GM12878 (cell line): ENCODE data around the gene MIGA2. TPM values are rescaled to one million over a fixed set of nuclear protein-coding genes. Genes with fewer than 3 reads are reported as not detected.

Experiments
- ATAC-seq: fragments of 200-7000 bp; cut with Tn5 transposase; 3 replicates; pipeline ENCODE4 v1.9.1; 2020; ENCODE audit warnings: mild to moderate bottlenecking, moderate library complexity
- BruUV-seq: library from RNA; stranded (reverse); fragments of 400-500 nt; replicated peaks from 2 replicates; lab custom pipeline; 2021; lab: Mats Ljungman, UMichigan
- CTCF ChIA-PET: fragments of 300-600 bp; sonication (Branson Sonifier 250); formaldehyde crosslinking; extraction: SDS; loops from one replicate; lab custom pipeline; 2021; ENCODE audit warnings: inconsistent platforms; lab: Yijun Ruan, JAX
- POLR2A ChIA-PET: fragments of 350-600 bp; formaldehyde crosslinking; extraction: SDS; loops from one replicate; lab custom pipeline; 2021; ENCODE audit warnings: inconsistent platforms; lab: Charles Lee
- RAD21 ChIA-PET: fragments of 300-600 bp; sonication (Branson Sonifier 250); formaldehyde crosslinking; loops from one replicate; lab custom pipeline; 2023; ENCODE audit warnings: antibody characterized with exemption; ENCODE audit not compliant: unreplicated experiment; lab: Charles Lee
- SMC1A ChIA-PET: fragments of 300-600 bp; sonication (Branson Sonifier 250); formaldehyde crosslinking; loops from one replicate; lab custom pipeline; 2023; ENCODE audit not compliant: unreplicated experiment, uncharacterized antibody; lab: Charles Lee
- DNase-seq: peaks from one replicate; pipeline ENCODE4 v3.0.0-alpha.2; 2011; ENCODE audit warnings: low read depth, low spot score
- FAIRE-seq: peaks from 3 replicates; lab custom pipeline; 2011; peaks lifted over from hg19 to GRCh38; lab: Jason Lieb, UNC
- H2AFZ ChIP-seq: 2 replicates; pipeline ENCODE4 v1.6.0; 2011; ENCODE audit warnings: low read depth, low read length, control low read depth; ENCODE audit not compliant: control insufficient read depth
- H3K27ac ChIP-seq: 2 replicates; pipeline ENCODE4 v1.5.1; 2011; ENCODE audit warnings: control low read depth; ENCODE audit not compliant: control insufficient read depth, insufficient read depth
- H3K27me3 ChIP-seq, 2 experiments: replicated peaks in 1 of 2; 2 replicates each; pipeline versions ENCODE4 v1.6.0 to v1.6.1; 2011; ENCODE audit warnings: low read length in 1 of 2; ENCODE audit not compliant: control insufficient read depth in 2 of 2, insufficient read depth in 2 of 2
- H3K36me3 ChIP-seq, 2 experiments: 2 replicates each; pipeline ENCODE4 v1.5.1; 2011; ENCODE audit warnings: low read length in 1 of 2; ENCODE audit not compliant: control insufficient read depth in 2 of 2, insufficient read depth in 2 of 2
- H3K4me1 ChIP-seq: 2 replicates; pipeline ENCODE4 v1.6.1; 2011; ENCODE audit warnings: mild to moderate bottlenecking, low read length, moderate library complexity, mixed read lengths; ENCODE audit not compliant: control insufficient read depth, insufficient read depth
- H3K4me2 ChIP-seq: 2 replicates; pipeline ENCODE4 v1.6.0; 2011; ENCODE audit warnings: control low read depth; ENCODE audit not compliant: control insufficient read depth, insufficient read depth
- H3K4me3 ChIP-seq: fragments of 200-600 bp; sonication (generic); 2 replicates; pipeline ENCODE4 v1.5.1; 2016
- H3K79me2 ChIP-seq: 2 replicates; pipeline ENCODE4 v1.6.0; 2011; ENCODE audit warnings: low read length; ENCODE audit not compliant: control insufficient read depth, insufficient read depth
- H3K9ac ChIP-seq: 2 replicates; pipeline ENCODE4 v1.8.0; 2011; ENCODE audit warnings: low read length, control low read depth, mixed read lengths; ENCODE audit not compliant: control insufficient read depth, insufficient read depth
- H3K9me3 ChIP-seq: replicated peaks from 3 replicates; pipeline ENCODE4 v1.5.1; 2011; ENCODE audit warnings: mild to moderate bottlenecking, low read length; ENCODE audit not compliant: control insufficient read depth, insufficient read depth
- H4K20me1 ChIP-seq: 2 replicates; pipeline ENCODE4 v1.6.0; 2011; ENCODE audit not compliant: control insufficient read depth, insufficient read depth
- CHD1 ChIP-seq: IDR thresholded peaks from 2 replicates; pipeline ENCODE4 v1.6.1; 2012; ENCODE audit warnings: low read depth, low read length, improper control_type of control experiment
- DPF2 ChIP-seq: fragments of 450-650 bp; IDR thresholded peaks from 2 replicates; pipeline ENCODE4 v1.6.1; 2017; ENCODE audit warnings: mild to moderate bottlenecking
- MEF2A ChIP-seq: IDR thresholded peaks from 2 replicates; pipeline ENCODE4 v1.6.1; 2011; ENCODE audit warnings: low read depth, mild to moderate bottlenecking, low read length, moderate library complexity; ENCODE audit not compliant: insufficient read depth
- MEF2B ChIP-seq: fragments of 450-650 bp; IDR thresholded peaks from 2 replicates; pipeline ENCODE4 v1.6.1; 2018; ENCODE audit warnings: mild to moderate bottlenecking, moderate library complexity; ENCODE audit not compliant: partially characterized antibody, poor library complexity, severe bottlenecking
- MYB ChIP-seq: fragments of 150-350 bp; IDR thresholded peaks from 2 replicates; pipeline ENCODE4 v1.6.1; 2014; ENCODE audit warnings: mild to moderate bottlenecking, low read depth, low read length, borderline replicate concordance
- MYC ChIP-seq: IDR thresholded peaks from 2 replicates; pipeline ENCODE4 v1.6.1; 2011; ENCODE audit warnings: mild to moderate bottlenecking, low read length, moderate library complexity, inconsistent platforms; ENCODE audit not compliant: insufficient read depth, insufficient replicate concordance, insufficient read length, severe bottlenecking
- NBN ChIP-seq: fragments of 450-650 bp; IDR thresholded peaks from 2 replicates; pipeline ENCODE4 v1.6.1; 2016
- RBBP5 ChIP-seq: fragments of 200-600 bp; sonication (generic); conservative IDR thresholded peaks from 2 replicates; pipeline ENCODE4 v1.6.1; 2016
- REST ChIP-seq: IDR thresholded peaks from 2 replicates; pipeline ENCODE4 v1.6.1; 2012; ENCODE audit warnings: mild to moderate bottlenecking, low read depth, low read length
- RUNX3 ChIP-seq: IDR thresholded peaks from 2 replicates; pipeline ENCODE4 v1.6.1; 2012; ENCODE audit warnings: low read length, inconsistent platforms
- SMARCA5 ChIP-seq: fragments of 450-650 bp; IDR thresholded peaks from 2 replicates; pipeline ENCODE4 v1.6.1; 2017; ENCODE audit warnings: mild to moderate bottlenecking
- SMC3 ChIP-seq: IDR thresholded peaks from 2 replicates; pipeline ENCODE4 v1.6.1; 2011; ENCODE audit warnings: low read length, improper control_type of control experiment, borderline replicate concordance
- SPI1 ChIP-seq: IDR thresholded peaks from 2 replicates; pipeline ENCODE4 v1.6.1; 2011; ENCODE audit warnings: low read depth, mild to moderate bottlenecking, low read length, moderate library complexity, borderline replicate concordance; ENCODE audit not compliant: insufficient read depth
- TCF12 ChIP-seq: IDR thresholded peaks from 2 replicates; pipeline ENCODE4 v1.6.1; 2011; ENCODE audit warnings: low read depth, mild to moderate bottlenecking, low read length
- ZNF207 ChIP-seq: fragments of 450-650 bp; IDR thresholded peaks from 2 replicates; pipeline ENCODE4 v1.6.1; 2014; ENCODE audit warnings: antibody characterized with exemption, mild to moderate bottlenecking, borderline replicate concordance
- WGBS: methylation state at CpG from one replicate; pipeline ENCODE4 v1.1.6; 2016; ENCODE audit warnings: low lambda C conversion rate; ENCODE audit not compliant: insufficient replicate concordance, insufficient coverage; ENCODE audit errors: missing lambda C conversion rate; 5-methylcytosine and 5-hydroxymethylcytosine counted together
- in situ Hi-C: fragments of 300-500 bp; cut with MboI; formaldehyde crosslinking; loops from 9 replicates; pipeline ENCODE4 v1.14.3; 2018; ENCODE audit warnings: mixed read lengths
- intact Hi-C: fragments of 100-400 bp; cut with micrococcal nuclease; formaldehyde crosslinking; loops from one replicate; pipeline ENCODE4 v1.14.2; 2022; ENCODE audit not compliant: unreplicated experiment
- polyA plus RNA-seq, 11 experiments: library from polyadenylated mRNA; depleted of rRNA in 4 of 11; unstranded in 6 of 11; stranded (reverse) in 5 of 11; fragments of >200 nt; fragmentation: Nextera tagmentation in 4 of 11; fragmentation: Illumina TruSeq in 1 of 11; extraction: Ambion mirVana in 4 of 11; extraction: Trizol in 1 of 11; gene quantifications; 1 replicate in 1 of 11; 2 replicates in 10 of 11; pipeline versions ENCODE4 v1.2.1 to v1.2.3, GENCODE V29; 2011 to 2016; ENCODE audit warnings: inconsistent platforms in 2 of 11, missing spikeins in 2 of 11, low read depth in 1 of 11
- total RNA-seq, 4 experiments: library from RNA; depleted of rRNA in 3 of 4; stranded (reverse); fragments of >200 nt in 3 of 4; fragmentation: Illumina TruSeq in 1 of 4; extraction: Trizol in 1 of 4; gene quantifications; 2 replicates each; pipeline versions ENCODE4 v1.2.1 to v1.2.3, GENCODE V29; 2013 to 2021

The MIGA2 gene
- total and polyA plus RNA-seq, 10 of the 15 experiments (the other 5 are each of a cell fraction or from before 2014, with no cell fraction given): 0.14 to 31.0 (median 12.7) TPM

- POLR2A ChIA-PET: no interaction called here
- 83% methylated on average over 10 of the region's 10 CpGs for WGBS
- no peaks in the 10 kb centered on the region; a peak in 1 of 4 replicates for H3K27me3 ChIP-seq
- H3K4me2 ChIP-seq: no peak overlapping the region
- H3K27ac ChIP-seq: no peak overlapping the region
- RAD21 ChIA-PET: no interaction called here
- FAIRE-seq (no peak), DNase-seq (no peak), ATAC-seq (no peak)
- H3K4me3 ChIP-seq: no peak overlapping the region
- intact Hi-C loops: no loop called here
- no TSS peak for BruUV-seq
- TF ChIP-seq SMC3 (no peak), DPF2 (no peak), RUNX3 (no peak), MYB (no peak), CHD1 (no peak), SMARCA5 (no peak), SPI1 (no peak)
- in situ Hi-C loops: no loop called here
- H3K9ac ChIP-seq: no peak overlapping the region
- SMC1A ChIA-PET: no interaction called here
- peaks cover 14% of the 10 kb centered on the region for H3K79me2 ChIP-seq
- CTCF ChIA-PET: no interaction called here
- H2AFZ ChIP-seq: no peak overlapping the region
- H3K4me1 ChIP-seq: peaks cover 4% of the 10 kb centered on the region
- no peaks in the 10 kb centered on the region for H4K20me1 ChIP-seq
- H3K9me3 ChIP-seq: no peaks in the 10 kb centered on the region; the same call in 2 of the 3 replicates
- no peaks in the 10 kb centered on the region for H3K36me3 ChIP-seq
Measured at GRCh38 chr9:129108805-129109536, 72.5 kb downstream of the MIGA2 start.

GRCh38 chr9:129109537-129109903 lies 73.1 kb downstream of the MIGA2 start:
- Histone ChIP-seq H4K20me1 (no peaks in the 10 kb centered on the region), H2AFZ (no peak overlapping the region), H3K9me3 (no peaks in the 10 kb centered on the region; the same call in 2 of the 3 replicates), H3K4me1 (peaks cover 4% of the 10 kb centered on the region), H3K27me3 (no peaks in the 10 kb centered on the region; a peak in 1 of 4 replicates), H3K27ac (no peak overlapping the region), H3K4me2 (no peak overlapping the region), H3K36me3 (no peaks in the 10 kb centered on the region), H3K9ac (no peak overlapping the region)
- no TSS peak for BruUV-seq
- FAIRE-seq (no peak), ATAC-seq (no peak)
- ChIA-PET SMC1A (no interaction called here), CTCF (no interaction called here)
- in situ Hi-C loops: no loop called here
- 79% methylated on average over 7 of the region's 7 CpGs for WGBS
- intact Hi-C loops: no loop called here
- TF ChIP-seq MEF2A: no peak
- no peak for TF ChIP-seq TCF12
- TF ChIP-seq REST: no peak
- TF ChIP-seq ZNF207: no peak
- no peak for TF ChIP-seq MEF2B
- TF ChIP-seq RBBP5: no peak
- TF ChIP-seq NBN: no peak
- TF ChIP-seq MYC: no peak
- TF ChIP-seq, all 136 proteins: peak for 0
- RAD21 ChIA-PET: no interaction called here
- Histone ChIP-seq H3K79me2 (peaks cover 18% of the 10 kb centered on the region), H3K4me3 (no peak overlapping the region)
- POLR2A ChIA-PET: interaction anchor here (0.5 kb wide), 1 partner anchor 486 kb away, joined by 3 read pairs; no protein-coding TSS in a partner anchor
- no peak for DNase-seq
